RCC 7860 (cell line): ENCODE data around the gene KATNBL1.
A peak's percentile ranks its signal among the peaks of the same experiment; 100 is the strongest.

Experiments
- DNase-seq: peaks from one replicate; pipeline ENCODE4 v3.0.0-alpha.2; 2015; ENCODE audit warnings: low spot score
- FAIRE-seq: peaks from 2 replicates; lab custom pipeline; 2012; peaks lifted over from hg19 to GRCh38; lab: Jason Lieb, UNC

The KATNBL1 gene, protein sequence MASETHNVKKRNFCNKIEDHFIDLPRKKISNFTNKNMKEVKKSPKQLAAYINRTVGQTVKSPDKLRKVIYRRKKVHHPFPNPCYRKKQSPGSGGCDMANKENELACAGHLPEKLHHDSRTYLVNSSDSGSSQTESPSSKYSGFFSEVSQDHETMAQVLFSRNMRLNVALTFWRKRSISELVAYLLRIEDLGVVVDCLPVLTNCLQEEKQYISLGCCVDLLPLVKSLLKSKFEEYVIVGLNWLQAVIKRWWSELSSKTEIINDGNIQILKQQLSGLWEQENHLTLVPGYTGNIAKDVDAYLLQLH

GRCh38 chr15:34209421-34210282 is at the start of gene KATNBL1:
TSS of gene KATNBL1 (minus strand) at chr15:34210096. CDS start at chr15:34163676, 46,420 bp downstream.
- FAIRE-seq, result peak; percentile 37

GRCh38 chr15:34259566-34259965 is 49.7 kb upstream of the KATNBL1 start:
- FAIRE-seq, result no peak
- DNase-seq, result no peak

More at GRCh38 chr15:34209421-34210282, at the start of gene KATNBL1:
- DNase-seq, result peak; percentile 79

GRCh38 chr15:34258151-34258550 is 48.3 kb upstream of the KATNBL1 start:
- no peak for FAIRE-seq
- no peak for DNase-seq

GRCh38 chr15:34252545-34252944 is 42.6 kb upstream of the KATNBL1 start:
- no peak for FAIRE-seq

GRCh38 chr15:34248190-34248589 is 38.3 kb upstream of the KATNBL1 start:
- DNase-seq (no peak), FAIRE-seq (no peak)

More at GRCh38 chr15:34252545-34252944, 42.6 kb upstream of the KATNBL1 start:
- no peak for DNase-seq

DNA sequence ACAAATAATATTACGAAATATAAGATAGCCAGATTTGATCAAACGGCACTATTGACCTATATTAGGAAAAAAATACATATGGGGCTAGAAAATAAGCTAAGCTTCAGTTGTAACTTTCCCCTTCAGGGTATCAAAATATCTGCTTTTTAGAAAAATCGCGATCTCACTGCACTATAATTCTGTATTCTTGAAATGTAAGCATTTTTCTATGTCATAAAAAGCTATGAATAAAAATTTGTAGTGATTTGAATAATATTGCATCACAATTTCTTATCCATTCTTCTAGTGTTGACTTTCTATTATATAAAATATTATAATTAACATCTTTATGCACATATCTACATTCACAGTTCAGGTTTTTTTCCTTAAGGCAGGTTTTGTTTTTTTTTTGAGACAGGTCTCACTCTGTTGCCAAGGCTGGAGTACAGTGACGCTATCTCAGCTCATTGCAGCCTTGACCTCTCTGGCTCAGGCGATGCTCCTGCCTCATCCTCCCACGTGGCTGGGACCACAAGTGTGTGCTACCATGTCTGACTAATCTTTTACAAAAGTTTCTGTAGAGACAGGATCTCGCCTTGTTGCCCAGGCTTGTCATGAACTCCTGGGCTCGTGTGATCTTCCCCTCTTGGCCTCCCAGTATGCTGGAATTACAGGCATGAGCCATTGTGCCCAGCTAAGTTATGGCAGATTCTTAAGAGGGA is 36.5 kb upstream of the KATNBL1 start:
- FAIRE-seq (no peak), DNase-seq (no peak)

DNA sequence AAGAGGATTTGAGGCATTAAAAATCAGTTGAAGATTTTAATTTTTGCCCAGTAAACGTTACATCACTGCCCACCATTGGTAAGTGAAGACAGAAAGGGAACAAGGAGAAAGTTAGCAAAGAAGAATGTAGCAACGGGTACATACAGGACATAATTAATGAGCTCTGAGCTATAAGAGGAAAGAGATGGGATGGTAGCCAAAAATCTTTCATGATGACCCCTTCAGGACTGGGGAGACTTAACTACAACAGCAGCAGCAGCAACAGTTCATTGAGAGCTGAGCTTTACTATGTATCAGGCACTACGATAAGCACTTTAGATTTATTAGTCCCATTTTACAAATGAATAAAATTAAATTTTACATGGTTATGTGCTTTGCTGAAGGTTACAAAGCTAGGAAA is 33.3 kb upstream of the KATNBL1 start:
- FAIRE-seq (no peak), DNase-seq (no peak)

- DNase-seq (no peak), FAIRE-seq (no peak)
Observed at GRCh38 chr15:34242331-34242710, 32.4 kb upstream of the KATNBL1 start.

GRCh38 chr15:34241376-34242330 is 31.8 kb upstream of the KATNBL1 start:
- FAIRE-seq (peak; percentile 36), DNase-seq (no peak)

DNA sequence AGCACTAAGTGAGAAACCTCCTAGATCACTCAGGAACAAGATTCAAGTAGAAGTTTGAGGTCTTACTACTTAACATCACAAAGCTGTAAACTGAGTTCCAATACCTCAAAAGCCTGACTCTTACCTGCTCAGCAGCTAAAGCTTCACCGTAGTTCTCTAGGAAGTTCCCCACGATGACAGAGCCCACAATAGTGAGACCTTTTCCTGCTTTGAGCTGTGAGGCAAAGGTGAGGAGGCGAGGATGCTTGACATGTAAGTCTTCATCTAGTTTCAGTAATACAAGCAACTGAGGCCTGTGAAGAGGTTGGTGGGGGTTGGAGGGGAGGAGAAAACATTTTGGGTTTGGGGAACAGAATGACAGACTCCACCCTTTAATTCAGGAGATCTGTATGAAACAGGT is 30.6 kb upstream of the KATNBL1 start:
- FAIRE-seq, result no peak
- DNase-seq, result no peak

- FAIRE-seq, result peak; percentile 94
- DNase-seq, result peak; percentile 73
Observed at GRCh38 chr15:34239151-34239808, 29.4 kb upstream of the KATNBL1 start.

- FAIRE-seq, result no peak
Observed at GRCh38 chr15:34233614-34234013, 23.7 kb upstream of the KATNBL1 start.

GRCh38 chr15:34223904-34224596 is 14.2 kb upstream of the KATNBL1 start:
- FAIRE-seq (no peak), DNase-seq (no peak)

More at GRCh38 chr15:34233614-34234013, 23.7 kb upstream of the KATNBL1 start:
- no peak for DNase-seq

- peak; percentile 89 for FAIRE-seq
Observed at GRCh38 chr15:34217587-34218225, 7.8 kb upstream of the KATNBL1 start.

GRCh38 chr15:34216527-34217270 is 6.8 kb upstream of the KATNBL1 start:
- FAIRE-seq, result no peak
- DNase-seq, result no peak

More at GRCh38 chr15:34217587-34218225, 7.8 kb upstream of the KATNBL1 start:
- DNase-seq, result peak; percentile 55

DNA sequence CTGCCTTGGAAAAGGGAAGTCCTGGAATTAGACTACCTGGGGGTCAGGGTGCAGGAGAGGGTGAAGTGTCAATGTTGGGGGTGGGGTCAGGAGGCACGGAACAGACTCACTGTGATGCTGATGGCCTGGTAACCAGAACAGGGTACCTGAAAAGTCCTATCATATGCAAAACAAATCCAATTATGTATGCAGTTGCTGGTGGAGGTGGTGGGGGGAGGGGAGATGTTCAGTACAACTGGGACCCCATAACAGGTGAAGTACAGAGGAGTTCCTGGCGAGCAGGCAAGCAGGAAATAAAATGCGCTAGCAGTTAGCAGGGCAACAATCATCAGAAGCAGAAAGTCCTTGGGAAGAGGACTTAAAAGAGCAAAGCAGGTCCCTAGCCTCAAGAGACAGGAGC is 4.2 kb upstream of the KATNBL1 start:
- no peak for DNase-seq
- no peak for FAIRE-seq

DNA sequence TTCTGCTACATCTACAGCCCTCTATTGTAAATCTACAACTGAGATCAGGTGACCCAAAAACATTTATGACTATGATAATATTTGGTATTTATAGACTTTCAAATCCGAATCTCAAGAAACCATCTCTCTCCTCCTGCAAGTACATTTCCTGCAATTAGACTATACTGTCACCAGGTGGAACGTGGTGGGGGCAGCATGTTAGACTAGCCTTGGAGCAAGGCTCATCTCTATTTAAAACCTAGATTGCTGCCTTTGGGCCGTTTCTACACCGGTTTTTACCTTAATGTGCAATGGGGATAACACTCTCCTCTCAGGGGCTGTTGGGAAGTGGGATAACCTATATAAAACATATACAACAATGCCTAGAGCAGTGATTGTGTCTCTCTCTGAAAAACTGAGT is 3.8 kb upstream of the KATNBL1 start:
- DNase-seq (no peak), FAIRE-seq (no peak)

DNA sequence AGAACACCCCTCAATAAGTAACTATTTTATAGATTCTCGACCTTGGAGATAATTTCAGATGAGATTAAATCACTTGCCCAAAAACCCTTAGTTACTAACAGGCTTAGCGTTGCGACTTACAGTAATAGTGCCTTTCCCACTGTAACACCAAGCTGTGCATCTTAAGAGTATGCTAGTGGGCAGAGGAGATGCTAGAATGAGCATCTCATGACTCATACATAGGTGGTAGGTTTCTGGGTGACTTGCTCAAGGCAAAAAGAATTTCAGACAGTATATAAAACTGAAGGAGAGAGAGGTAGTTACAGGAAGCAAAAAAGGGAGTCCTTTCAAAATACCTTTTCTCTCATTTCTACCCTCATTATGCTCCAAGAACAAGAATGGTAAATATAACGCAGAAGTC is 3.9 kb downstream of the KATNBL1 start:
- FAIRE-seq (peak; percentile 45), DNase-seq (peak; percentile 49)
